HG03457 (cell line): ENCODE data around the gene BAIAP3.
"Not testable (repeated sequence)": the region's sequence is repeated elsewhere in the genome, so short reads cannot be mapped to it uniquely, and the experiment has no call there.

Experiments
- ATAC-seq: cut with Tn5 transposase; IDR thresholded peaks from one replicate; pipeline ENCODE4 v1.9.1; 2021; ENCODE audit warnings: moderate number of reproducible peaks; ENCODE audit not compliant: unreplicated experiment

The BAIAP3 gene, protein sequence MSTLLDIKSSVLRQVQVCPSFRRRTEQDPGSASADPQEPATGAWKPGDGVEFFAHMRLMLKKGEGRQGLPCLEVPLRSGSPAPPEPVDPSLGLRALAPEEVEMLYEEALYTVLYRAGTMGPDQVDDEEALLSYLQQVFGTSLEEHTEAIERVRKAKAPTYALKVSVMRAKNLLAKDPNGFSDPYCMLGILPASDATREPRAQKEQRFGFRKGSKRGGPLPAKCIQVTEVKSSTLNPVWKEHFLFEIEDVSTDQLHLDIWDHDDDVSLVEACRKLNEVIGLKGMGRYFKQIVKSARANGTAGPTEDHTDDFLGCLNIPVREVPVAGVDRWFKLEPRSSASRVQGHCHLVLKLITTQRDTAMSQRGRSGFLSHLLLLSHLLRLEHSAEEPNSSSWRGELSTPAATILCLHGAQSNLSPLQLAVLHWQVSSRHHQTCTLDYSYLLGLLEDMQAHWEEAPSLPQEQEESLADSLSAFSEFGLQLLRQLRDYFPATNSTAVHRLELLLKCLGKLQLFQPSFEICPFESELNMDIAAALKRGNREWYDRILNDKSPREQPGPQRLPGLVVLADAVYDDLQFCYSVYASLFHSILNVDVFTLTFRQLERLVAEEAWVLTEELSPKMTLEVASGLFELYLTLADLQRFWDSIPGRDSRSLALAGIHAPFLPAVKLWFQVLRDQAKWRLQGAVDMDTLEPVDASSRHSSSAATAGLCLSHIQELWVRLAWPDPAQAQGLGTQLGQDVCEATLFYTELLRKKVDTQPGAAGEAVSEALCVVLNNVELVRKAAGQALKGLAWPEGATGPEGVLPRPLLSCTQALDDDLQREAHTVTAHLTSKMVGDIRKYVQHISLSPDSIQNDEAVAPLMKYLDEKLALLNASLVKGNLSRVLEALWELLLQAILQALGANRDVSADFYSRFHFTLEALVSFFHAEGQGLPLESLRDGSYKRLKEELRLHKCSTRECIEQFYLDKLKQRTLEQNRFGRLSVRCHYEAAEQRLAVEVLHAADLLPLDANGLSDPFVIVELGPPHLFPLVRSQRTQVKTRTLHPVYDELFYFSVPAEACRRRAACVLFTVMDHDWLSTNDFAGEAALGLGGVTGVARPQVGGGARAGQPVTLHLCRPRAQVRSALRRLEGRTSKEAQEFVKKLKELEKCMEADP

GRCh38 chr16:1333149-1333812 is at the start of gene BAIAP3:
TSS of gene BAIAP3 (plus strand) at chr16:1333645. CDS start at chr16:1338550, 4,905 bp downstream.
- ATAC-seq: no peak

- ATAC-seq: no peak
These were observed 49.3 kb upstream of the BAIAP3 start for GRCh38 chr16:1283996-1284616.

GRCh38 chr16:1285669-1286512 is 47.6 kb upstream of the BAIAP3 start:
- no peak for ATAC-seq

- no peak for ATAC-seq
These were observed 46.8 kb upstream of the BAIAP3 start for GRCh38 chr16:1286513-1287094.

- ATAC-seq: no peak
These were observed 45.3 kb upstream of the BAIAP3 start for GRCh38 chr16:1287982-1288670.

DNA sequence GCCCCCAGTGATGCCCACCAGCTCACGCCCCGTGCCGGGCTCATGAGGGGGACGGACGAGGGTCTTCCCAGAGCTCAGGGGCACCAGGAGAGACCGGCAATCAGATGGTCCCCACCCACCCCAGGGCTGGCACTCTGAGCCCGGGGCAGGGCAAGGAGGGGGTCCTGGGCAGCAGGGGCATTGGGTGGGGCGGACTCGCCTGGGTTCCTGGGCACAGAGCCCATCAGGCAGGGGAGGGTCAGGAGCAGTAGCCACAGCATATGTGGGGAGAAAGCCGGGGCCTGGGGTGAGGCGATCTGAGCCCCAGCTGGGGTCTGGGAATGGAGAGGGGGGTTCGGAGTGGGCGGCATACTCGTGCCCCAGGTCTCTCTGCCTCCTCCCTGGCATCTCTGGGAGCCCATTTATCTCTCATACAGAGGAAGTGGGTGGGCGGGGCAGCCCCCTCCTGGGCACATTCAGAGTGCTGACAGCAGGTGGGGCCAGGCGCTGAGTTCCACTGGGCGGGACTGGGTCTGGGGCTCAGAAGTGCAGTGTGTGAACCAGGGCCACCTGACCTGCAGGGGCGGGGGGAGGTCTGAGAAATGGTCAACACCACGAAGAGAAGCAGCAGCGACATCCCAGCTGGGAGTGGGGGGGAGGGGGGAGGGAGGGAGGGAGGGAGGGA is 44.5 kb upstream of the BAIAP3 start:
- no peak for ATAC-seq

GRCh38 chr16:1289477-1289866 is 44.0 kb upstream of the BAIAP3 start:
- no peak for ATAC-seq

- no peak for ATAC-seq
These were observed 43.4 kb upstream of the BAIAP3 start for GRCh38 chr16:1290063-1290501.

GRCh38 chr16:1290860-1291575 is 42.4 kb upstream of the BAIAP3 start:
- ATAC-seq: no peak

GRCh38 chr16:1291576-1291974 is 41.9 kb upstream of the BAIAP3 start:
- no peak for ATAC-seq

- ATAC-seq: not testable (repeated sequence)
These were observed 41.2 kb upstream of the BAIAP3 start for GRCh38 chr16:1292208-1292607.

DNA sequence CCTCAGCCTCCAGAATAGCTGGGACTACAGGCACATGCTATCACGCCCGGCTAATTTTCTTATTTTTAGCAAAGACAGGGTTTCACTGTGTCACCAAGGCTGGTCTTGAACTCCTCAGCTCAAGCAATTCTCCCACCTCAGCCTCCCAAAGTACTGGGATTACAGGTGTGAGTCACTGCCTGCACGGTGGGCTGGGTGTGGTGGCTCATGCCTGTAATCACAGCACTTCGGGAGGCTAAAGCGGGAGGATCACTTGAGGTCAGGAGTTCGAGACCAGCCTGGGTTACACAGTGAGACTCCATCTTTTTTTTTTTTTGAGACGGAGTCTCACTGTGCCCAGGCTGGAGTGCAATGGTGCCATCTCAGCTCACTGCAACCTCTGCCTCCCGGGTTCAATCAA is 40.6 kb upstream of the BAIAP3 start:
- ATAC-seq: not testable (repeated sequence)

DNA sequence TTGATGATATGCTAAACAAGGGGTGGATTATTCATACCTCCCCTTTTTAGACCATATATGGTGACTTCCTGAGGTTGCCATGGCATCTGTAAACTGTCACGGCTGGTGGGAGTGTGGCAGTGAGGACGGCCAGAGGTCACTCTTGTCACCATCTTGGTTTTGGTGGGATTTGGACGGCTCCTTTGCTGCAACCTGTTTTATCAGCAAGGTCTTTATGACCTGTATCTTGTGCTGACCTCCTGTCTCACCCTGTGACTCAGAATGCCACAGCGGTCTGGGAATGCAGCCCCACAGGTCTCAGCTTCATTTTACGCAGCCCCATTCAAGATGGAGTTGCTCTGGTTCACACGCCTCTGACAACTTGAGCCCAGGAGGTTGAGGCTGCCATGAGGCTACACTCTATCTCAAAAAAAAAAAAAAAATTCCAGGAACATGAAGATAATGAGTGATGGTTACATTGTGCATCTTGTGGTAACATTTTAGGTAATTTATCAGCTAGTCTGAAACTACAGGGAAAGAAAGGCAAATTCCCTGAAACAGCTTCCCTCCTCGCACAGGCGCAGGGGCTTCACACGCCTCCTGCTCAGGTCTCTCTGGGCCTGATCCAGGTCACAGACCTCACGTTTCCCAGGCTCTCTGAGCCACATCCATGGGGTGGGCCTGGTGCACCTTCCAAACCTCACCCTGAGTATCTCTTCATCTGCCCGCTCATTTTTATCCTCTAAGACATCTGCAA is 39.4 kb upstream of the BAIAP3 start:
- ATAC-seq: no peak

- no peak for ATAC-seq
These were observed 38.0 kb upstream of the BAIAP3 start for GRCh38 chr16:1295465-1295864.

DNA sequence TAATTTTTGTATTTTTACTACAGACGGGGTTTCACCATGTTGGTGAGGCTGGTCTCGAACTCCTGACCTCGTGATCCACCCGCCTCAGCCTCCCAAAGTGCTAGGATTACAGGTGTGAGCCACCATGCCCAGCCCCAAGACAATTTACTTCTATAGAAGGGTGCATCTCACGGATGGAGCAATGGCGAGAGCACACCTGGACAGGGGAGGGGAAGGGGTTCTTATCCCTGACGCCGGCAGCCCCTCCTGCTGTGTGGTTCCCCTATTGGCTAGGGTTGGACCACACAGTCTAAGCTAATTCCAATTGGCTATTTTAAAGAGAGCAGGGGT is 36.8 kb upstream of the BAIAP3 start:
- not testable (repeated sequence) for ATAC-seq

DNA sequence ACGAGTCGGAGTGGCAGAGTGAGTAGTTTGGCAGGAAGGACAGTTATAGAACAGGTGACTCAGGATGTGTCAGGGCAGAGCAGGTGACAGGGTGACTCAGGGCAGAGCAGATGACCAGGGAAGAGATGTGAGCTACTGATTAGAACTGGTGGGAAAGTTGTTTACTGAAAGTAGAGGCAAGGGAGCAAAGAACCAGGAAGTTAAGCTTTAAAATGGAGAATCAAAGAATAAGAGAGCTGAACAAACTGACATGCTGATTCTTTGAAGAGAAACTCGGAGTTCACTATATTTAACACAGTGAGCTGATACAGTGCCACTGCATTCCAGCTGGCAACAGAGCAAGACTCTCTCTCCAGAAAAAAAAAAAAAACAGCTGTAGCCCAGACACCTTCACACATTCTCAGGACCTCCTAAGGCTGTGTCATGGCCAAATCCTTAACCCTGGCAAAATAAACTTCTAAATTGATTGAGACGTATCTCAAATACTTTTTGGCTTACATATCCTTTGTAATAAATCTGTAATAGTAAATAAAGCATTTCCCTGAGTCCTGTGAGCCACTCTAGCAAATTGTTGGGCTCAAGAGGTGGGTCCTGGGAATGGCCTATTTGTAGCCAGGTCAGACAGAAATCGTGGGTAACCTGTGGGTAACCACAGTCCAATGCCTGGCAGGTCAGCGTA is 36.3 kb upstream of the BAIAP3 start:
- no peak for ATAC-seq
